Measurements from ENCODE around the gene FAM53B.

The FAM53B gene

GRCh38 chr10:124699471-124700292, 44.5 kb downstream of the FAM53B start:
- Histone ChIP-seq H3K9me3 (ENCODE audit: control insufficient read depth, insufficient read depth, low read length) (no peaks in the 10 kb centered on the region), H3K27ac (ENCODE audit: low read depth, low read length) (no peak overlapping the region), H3K27me3 (ENCODE audit: control insufficient read depth, insufficient read depth, low read length) (no peaks in the 10 kb centered on the region), H3K9ac (ENCODE audit: low read depth, low read length) (no peak overlapping the region), H3K4me3 (ENCODE audit: low read depth, low read length) (no peak overlapping the region), H3K36me3 (ENCODE audit: control insufficient read depth, insufficient read depth, low read length) (peaks cover 11% of the 10 kb centered on the region), H3K4me1 (ENCODE audit: control insufficient read depth, insufficient read depth, low read length) (0 out of 2 replicates have a peak, but pooled peaks cover 4% of the 10 kb centered on the region)

GRCh38 chr10:124698545-124699469, 45.4 kb downstream of the FAM53B start:
- Histone ChIP-seq H3K4me3 (ENCODE audit: low read depth, low read length) (no peak overlapping the region), H3K4me1 (ENCODE audit: control insufficient read depth, insufficient read depth, low read length) (0 out of 2 replicates have a peak, but pooled peaks cover 4% of the 10 kb centered on the region)

GRCh38 chr10:124697837-124698544, 46.2 kb downstream of the FAM53B start:
- H3K4me3 ChIP-seq (ENCODE audit: low read depth, low read length): no peak overlapping the region
- H3K27ac ChIP-seq (ENCODE audit: low read depth, low read length): no peak overlapping the region
- no peaks in the 10 kb centered on the region for H3K27me3 ChIP-seq (ENCODE audit: control insufficient read depth, insufficient read depth, low read length)
- H3K36me3 ChIP-seq (ENCODE audit: control insufficient read depth, insufficient read depth, low read length): peaks cover 20% of the 10 kb centered on the region
- H3K9ac ChIP-seq (ENCODE audit: low read depth, low read length): no peak overlapping the region; the same call in 1 of the 2 replicates
- no peaks in the 10 kb centered on the region for H3K9me3 ChIP-seq (ENCODE audit: control insufficient read depth, insufficient read depth, low read length)
- H3K4me1 ChIP-seq (ENCODE audit: control insufficient read depth, insufficient read depth, low read length): 0 out of 2 replicates have a peak, but pooled peaks cover 4% of the 10 kb centered on the region

More at GRCh38 chr10:124698545-124699469, 45.4 kb downstream of the FAM53B start:
- no peak overlapping the region for H3K27ac ChIP-seq (ENCODE audit: low read depth, low read length)
- H3K9ac ChIP-seq (ENCODE audit: low read depth, low read length): no peak overlapping the region
- no peaks in the 10 kb centered on the region for H3K27me3 ChIP-seq (ENCODE audit: control insufficient read depth, insufficient read depth, low read length)
- H3K36me3 ChIP-seq (ENCODE audit: control insufficient read depth, insufficient read depth, low read length): peaks cover 17% of the 10 kb centered on the region
- no peaks in the 10 kb centered on the region for H3K9me3 ChIP-seq (ENCODE audit: control insufficient read depth, insufficient read depth, low read length)

GRCh38 chr10:124697443-124697836, 46.7 kb downstream of the FAM53B start:
- Histone ChIP-seq H3K4me1 (ENCODE audit: control insufficient read depth, insufficient read depth, low read length) (0 out of 2 replicates have a peak, but pooled peaks cover 4% of the 10 kb centered on the region), H3K9me3 (ENCODE audit: control insufficient read depth, insufficient read depth, low read length) (no peaks in the 10 kb centered on the region), H3K36me3 (ENCODE audit: control insufficient read depth, insufficient read depth, low read length) (peaks cover 20% of the 10 kb centered on the region; the same call in 1 of the 2 replicates), H3K4me3 (ENCODE audit: low read depth, low read length) (no peak overlapping the region), H3K27ac (ENCODE audit: low read depth, low read length) (no peak overlapping the region), H3K27me3 (ENCODE audit: control insufficient read depth, insufficient read depth, low read length) (no peaks in the 10 kb centered on the region), H3K9ac (ENCODE audit: low read depth, low read length) (no peak overlapping the region)

GRCh38 chr10:124696446-124697392, 47.5 kb downstream of the FAM53B start:
- no peaks in the 10 kb centered on the region for H3K27me3 ChIP-seq (ENCODE audit: control insufficient read depth, insufficient read depth, low read length)
- no peak overlapping the region for H3K4me3 ChIP-seq (ENCODE audit: low read depth, low read length)
- no peaks in the 10 kb centered on the region for H3K9me3 ChIP-seq (ENCODE audit: control insufficient read depth, insufficient read depth, low read length)
- peaks cover 20% of the 10 kb centered on the region; the same call in 1 of the 2 replicates for H3K36me3 ChIP-seq (ENCODE audit: control insufficient read depth, insufficient read depth, low read length)
- no peak overlapping the region for H3K9ac ChIP-seq (ENCODE audit: low read depth, low read length)
- 0 out of 2 replicates have a peak, but pooled peaks cover 4% of the 10 kb centered on the region for H3K4me1 ChIP-seq (ENCODE audit: control insufficient read depth, insufficient read depth, low read length)
- H3K27ac ChIP-seq (ENCODE audit: low read depth, low read length): no peak overlapping the region

- no peaks in the 10 kb centered on the region for H3K27me3 ChIP-seq (ENCODE audit: control insufficient read depth, insufficient read depth, low read length)
- H3K36me3 ChIP-seq (ENCODE audit: control insufficient read depth, insufficient read depth, low read length): peaks cover 20% of the 10 kb centered on the region; the same call in 1 of the 2 replicates
- H3K4me3 ChIP-seq (ENCODE audit: low read depth, low read length): no peak overlapping the region
- H3K27ac ChIP-seq (ENCODE audit: low read depth, low read length): no peak overlapping the region
- 0 out of 2 replicates have a peak, but pooled peaks cover 4% of the 10 kb centered on the region for H3K4me1 ChIP-seq (ENCODE audit: control insufficient read depth, insufficient read depth, low read length)
- H3K9me3 ChIP-seq (ENCODE audit: control insufficient read depth, insufficient read depth, low read length): no peaks in the 10 kb centered on the region
- H3K9ac ChIP-seq (ENCODE audit: low read depth, low read length): no peak overlapping the region
These were observed 48.9 kb downstream of the FAM53B start for GRCh38 chr10:124695259-124695658.

- Histone ChIP-seq H3K9me3 (ENCODE audit: control insufficient read depth, insufficient read depth, low read length) (no peaks in the 10 kb centered on the region), H3K4me3 (ENCODE audit: low read depth, low read length) (no peak overlapping the region), H3K4me1 (ENCODE audit: control insufficient read depth, insufficient read depth, low read length) (0 out of 2 replicates have a peak, but pooled peaks cover 4% of the 10 kb centered on the region), H3K9ac (ENCODE audit: low read depth, low read length) (no peak overlapping the region), H3K27me3 (ENCODE audit: control insufficient read depth, insufficient read depth, low read length) (no peaks in the 10 kb centered on the region), H3K36me3 (ENCODE audit: control insufficient read depth, insufficient read depth, low read length) (peaks cover 20% of the 10 kb centered on the region), H3K27ac (ENCODE audit: low read depth, low read length) (no peak overlapping the region)
These were observed 49.5 kb downstream of the FAM53B start for GRCh38 chr10:124694481-124695220.

GRCh38 chr10:124693801-124694416, 50.3 kb downstream of the FAM53B start:
- Histone ChIP-seq H3K36me3 (ENCODE audit: control insufficient read depth, insufficient read depth, low read length) (peaks cover 20% of the 10 kb centered on the region), H3K4me1 (ENCODE audit: control insufficient read depth, insufficient read depth, low read length) (0 out of 2 replicates have a peak, but pooled peaks cover 4% of the 10 kb centered on the region), H3K27ac (ENCODE audit: low read depth, low read length) (no peak overlapping the region)

GRCh38 chr10:124693396-124693795, 50.8 kb downstream of the FAM53B start:
- H3K27ac ChIP-seq (ENCODE audit: low read depth, low read length): no peak overlapping the region
- no peak overlapping the region for H3K4me3 ChIP-seq (ENCODE audit: low read depth, low read length)
- H3K9ac ChIP-seq (ENCODE audit: low read depth, low read length): no peak overlapping the region
- H3K9me3 ChIP-seq (ENCODE audit: control insufficient read depth, insufficient read depth, low read length): no peaks in the 10 kb centered on the region
- H3K4me1 ChIP-seq (ENCODE audit: control insufficient read depth, insufficient read depth, low read length): 0 out of 2 replicates have a peak, but pooled peaks cover 4% of the 10 kb centered on the region
- H3K27me3 ChIP-seq (ENCODE audit: control insufficient read depth, insufficient read depth, low read length): no peaks in the 10 kb centered on the region
- H3K36me3 ChIP-seq (ENCODE audit: control insufficient read depth, insufficient read depth, low read length): peaks cover 20% of the 10 kb centered on the region

More at GRCh38 chr10:124693801-124694416, 50.3 kb downstream of the FAM53B start:
- Histone ChIP-seq H3K4me3 (ENCODE audit: low read depth, low read length) (no peak overlapping the region), H3K9me3 (ENCODE audit: control insufficient read depth, insufficient read depth, low read length) (no peaks in the 10 kb centered on the region), H3K27me3 (ENCODE audit: control insufficient read depth, insufficient read depth, low read length) (no peaks in the 10 kb centered on the region), H3K9ac (ENCODE audit: low read depth, low read length) (no peak overlapping the region)

All from HUES48 (cell line).